Tracheal epithelial cell (primary cell): Measurements from ENCODE around the gene CBY3. TPM values are rescaled to one million over a fixed set of nuclear protein-coding genes. Genes with fewer than 3 reads are reported as not detected.

Experiments used
- total RNA-seq: library from RNA; depleted of rRNA; stranded (reverse); fragments of >200 nt; gene quantifications from 2 replicates; pipeline ENCODE4 v1.2.1, GENCODE V29; 2014

Gene CBY3
- total RNA-seq: not detected in 2 replicates

GRCh38 chr5:179680780-179681401 is at the start of gene CBY3:
TSS of gene CBY3 (minus strand) at chr5:179681034. CDS start at chr5:179680918, 116 bp downstream.

GRCh38 chr5:179698935-179699615 is 18.2 kb upstream of the CBY3 start, which contains the start of gene CANX:
TSS of gene CANX (plus strand) at chr5:179698967. CDS start at chr5:179705682, 6,715 bp downstream.

Other genes starting within 250 kb of the CBY3 start
- gene RUFY1, start 130.5 kb downstream of the CBY3 start, total RNA-seq: 37.5 and 41.9 TPM in 2 replicates
- 268 and 297 TPM in 2 replicates for gene HNRNPH1, start 57.4 kb downstream of the CBY3 start, total RNA-seq
- 635 and 679 TPM in 2 replicates for gene CANX, start 17.9 kb upstream of the CBY3 start, total RNA-seq
- 4.8 and 6.2 TPM in 2 replicates for gene MAML1, start 51.8 kb upstream of the CBY3 start, total RNA-seq
- gene LTC4S, start 113.0 kb upstream of the CBY3 start, total RNA-seq: 1.1 TPM in 1 of 2 replicates, not detected in the other
- 217 and 225 TPM in 2 replicates for gene MGAT4B, start 125.8 kb upstream of the CBY3 start, total RNA-seq
- 645 and 760 TPM in 2 replicates for gene SQSTM1, start 139.9 kb upstream of the CBY3 start, total RNA-seq
- 9.4 and 10.6 TPM in 2 replicates for gene MRNIP, start 177.8 kb upstream of the CBY3 start, total RNA-seq
- 41.3 and 65.5 TPM in 2 replicates for gene TBC1D9B, start 226.9 kb upstream of the CBY3 start, total RNA-seq